Neuronal stem cell (in vitro differentiated cells): ENCODE data around the gene ARMCX5. TPM values are rescaled to one million over a fixed set of nuclear protein-coding genes. Genes with fewer than 3 reads are reported as not detected.

Experiments
- DNase-seq: peaks from one replicate; pipeline ENCODE4 v3.0.0-alpha.2; 2013; ENCODE audit warnings: low spot score
- H2AFZ ChIP-seq: one replicate; pipeline ENCODE4 v1.6.1; 2013; ENCODE audit warnings: mild to moderate bottlenecking, low read length, inconsistent platforms
- H2AK5ac ChIP-seq: 2 replicates; pipeline ENCODE4 v1.6.1; 2013; ENCODE audit warnings: low read depth, mild to moderate bottlenecking, inconsistent platforms, low read length, moderate library complexity, mixed read lengths
- H2BK120ac ChIP-seq: 2 replicates; pipeline ENCODE4 v1.6.1; 2013; ENCODE audit warnings: low read depth, mild to moderate bottlenecking, inconsistent platforms, low read length, moderate library complexity, mixed read lengths
- H2BK12ac ChIP-seq: one replicate; pipeline ENCODE4 v1.6.1; 2013; ENCODE audit warnings: low read length, inconsistent platforms
- H2BK15ac ChIP-seq: 2 replicates; pipeline ENCODE4 v1.6.1; 2013; ENCODE audit warnings: mild to moderate bottlenecking, low read length, inconsistent platforms, mixed read lengths
- H2BK5ac ChIP-seq: one replicate; pipeline ENCODE4 v1.6.1; 2013; ENCODE audit warnings: inconsistent platforms, mild to moderate bottlenecking, low read length, moderate library complexity
- H3K14ac ChIP-seq: one replicate; pipeline ENCODE4 v1.6.1; 2013; ENCODE audit warnings: low read length, inconsistent platforms
- H3K18ac ChIP-seq: 2 replicates; pipeline ENCODE4 v1.6.1; 2013; ENCODE audit warnings: low read length, inconsistent platforms
- H3K23ac ChIP-seq: 2 replicates; pipeline ENCODE4 v1.6.1; 2013; ENCODE audit warnings: low read depth, mild to moderate bottlenecking, mixed read lengths, low read length, inconsistent platforms; ENCODE audit not compliant: poor library complexity
- H3K27ac ChIP-seq: replicated peaks from 3 replicates; pipeline ENCODE4 v1.5.1; 2013; ENCODE audit warnings: low read length, inconsistent platforms
- H3K27me3 ChIP-seq, 3 experiments: 2 replicates each; pipeline ENCODE4 v1.6.1; 2013; ENCODE audit warnings: low read length in 3 of 3, mild to moderate bottlenecking in 2 of 3, inconsistent platforms in 1 of 3, low read depth in 1 of 3, mixed read lengths in 1 of 3, moderate library complexity in 1 of 3; ENCODE audit not compliant: control insufficient read depth in 3 of 3, insufficient read depth in 3 of 3
- H3K36me3 ChIP-seq, 2 donors: replicated peaks in 1 of 2; 2 replicates each; pipeline ENCODE4 v1.6.1; 2013; ENCODE audit warnings: low read length in 2 of 2; ENCODE audit not compliant: control insufficient read depth in 2 of 2, insufficient read depth in 2 of 2
- H3K4ac ChIP-seq: 2 replicates; pipeline ENCODE4 v1.6.1; 2013; ENCODE audit warnings: inconsistent platforms, mild to moderate bottlenecking, low read length, moderate library complexity
- H3K4me1 ChIP-seq, 2 donors: 1 replicate in 1 of 2; 2 replicates in 1 of 2; pipeline ENCODE4 v1.6.1; 2013; ENCODE audit warnings: low read length in 2 of 2, low read depth in 1 of 2; ENCODE audit not compliant: control insufficient read depth in 2 of 2, insufficient read depth in 1 of 2
- H3K4me2 ChIP-seq: one replicate; pipeline ENCODE4 v1.6.1; 2013; ENCODE audit warnings: mild to moderate bottlenecking, low read length, inconsistent platforms; ENCODE audit not compliant: insufficient read depth, poor library complexity, severe bottlenecking
- H3K4me3 ChIP-seq, 2 donors: 2 replicates each; pipeline ENCODE4 v1.5.1; 2013; ENCODE audit warnings: low read length in 2 of 2, mild to moderate bottlenecking in 2 of 2, inconsistent platforms in 1 of 2, moderate library complexity in 1 of 2
- H3K79me1 ChIP-seq: one replicate; pipeline ENCODE4 v1.6.1; 2013; ENCODE audit warnings: low read depth, mild to moderate bottlenecking, inconsistent platforms, low read length, moderate library complexity
- H3K9ac ChIP-seq: one replicate; pipeline ENCODE4 v1.6.1; 2013; ENCODE audit warnings: mild to moderate bottlenecking, low read depth, low read length, inconsistent platforms; ENCODE audit not compliant: poor library complexity
- H3K9me3 ChIP-seq, 2 donors: replicated peaks in 1 of 2; 2 replicates each; pipeline versions ENCODE3 to v1.6.1; 2013; ENCODE audit warnings: low read length in 2 of 2, mild to moderate bottlenecking in 2 of 2, inconsistent platforms in 1 of 2, low read depth in 1 of 2, mixed read lengths in 1 of 2, moderate library complexity in 1 of 2; ENCODE audit not compliant: control insufficient read depth in 2 of 2, insufficient read depth in 1 of 2
- H4K8ac ChIP-seq: one replicate; pipeline ENCODE4 v1.6.1; 2013; ENCODE audit warnings: low read depth, mild to moderate bottlenecking, inconsistent platforms, low read length, moderate library complexity
- H4K91ac ChIP-seq: one replicate; pipeline ENCODE4 v1.6.1; 2013; ENCODE audit warnings: low read length, low read depth, mild to moderate bottlenecking, inconsistent platforms; ENCODE audit not compliant: poor library complexity
- WGBS, 2 donors: extraction: QIAGEN DNeasy Blood & Tissue Kit; methylation state at CpG; one replicate each; pipeline ENCODE4 v1.1.7; 2013; ENCODE audit warnings: missing lambda C conversion rate in 2 of 2, mixed read lengths in 1 of 2; ENCODE audit not compliant: insufficient read length in 2 of 2, insufficient replicate concordance in 1 of 2; ENCODE audit errors: extremely low coverage in 2 of 2; 5-methylcytosine and 5-hydroxymethylcytosine counted together
- polyA plus RNA-seq, 2 experiments: library from polyadenylated mRNA; stranded (reverse); fragments of 200-250 nt; gene quantifications; one replicate each; pipeline ENCODE4 v1.2.3, GENCODE V29; 2013

The ARMCX5 gene
- polyA plus RNA-seq (2013, experiment 1 of 2) = 13.4 TPM
- 13.6 TPM for polyA plus RNA-seq (2013, experiment 2 of 2)

DNA sequence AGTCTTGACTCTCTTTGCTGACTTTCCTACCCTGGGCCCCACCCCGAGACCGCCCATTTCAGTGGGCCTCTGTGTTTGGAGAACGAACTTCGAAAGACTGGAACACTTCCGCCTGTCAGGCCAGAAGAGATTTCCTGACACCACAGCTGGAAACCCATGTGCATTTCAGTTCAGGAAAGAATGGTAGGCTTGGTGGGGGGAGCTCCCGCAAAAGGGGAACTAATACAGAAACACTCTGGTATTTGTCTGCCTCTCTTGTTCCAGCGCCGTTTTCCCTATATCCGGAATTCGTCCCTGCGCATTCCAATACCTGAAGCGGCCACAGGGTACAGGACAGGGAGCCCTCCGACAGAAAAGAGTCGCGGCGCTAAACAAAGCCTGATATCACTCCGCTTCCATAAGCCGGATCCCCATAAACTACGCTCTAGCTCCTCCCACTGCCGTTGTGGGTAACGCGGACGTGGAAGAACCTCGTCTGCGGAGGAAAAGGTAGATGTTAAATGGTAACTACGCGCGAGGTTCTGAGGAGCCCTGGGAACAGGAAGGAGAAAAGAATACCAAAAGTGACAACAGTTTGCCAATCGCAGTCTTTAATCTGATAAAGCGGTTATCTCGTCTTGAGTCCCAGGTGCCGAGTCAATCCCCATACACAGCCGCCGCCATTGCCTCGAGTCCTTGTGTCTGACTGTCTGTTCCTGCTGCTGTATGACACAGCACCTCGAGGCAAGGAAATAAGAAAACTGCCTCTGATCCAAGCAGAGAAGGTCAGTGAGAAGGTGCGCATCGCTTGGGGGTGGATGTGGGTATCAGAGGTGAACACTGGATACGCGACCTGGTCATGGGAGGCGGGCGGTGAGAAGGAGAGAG, at the start of gene ARMCX5:
Gene ARMCX5, plus strand, starts transcription at position 432 of the 867 bp plus-strand sequence. CDS start 2,627 bp downstream, outside the sequence.
- Histone ChIP-seq H3K9ac (peak within 1 kb of the TSS; percentile 75), H3K14ac (no peak within 1 kb of the TSS), H2BK12ac (no peak within 1 kb of the TSS), H3K18ac (peak within 1 kb of the TSS; percentile 48), H4K91ac (no peak within 1 kb of the TSS), H3K79me1 (peaks cover 6% of the 10 kb centered on the region), H2AFZ (peak within 1 kb of the TSS; percentile 86), H3K4me1 (peaks cover 0 to 2% of the 10 kb centered on the region in 2 donors), H2BK5ac (no peak within 1 kb of the TSS), H4K8ac (no peak within 1 kb of the TSS), H3K4me3 (peak within 1 kb of the TSS; percentile 91 to 94), H3K27ac (peak within 1 kb of the TSS; percentile 51), H3K23ac (no peak within 1 kb of the TSS), H2BK120ac (no peak within 1 kb of the TSS), H3K4me2 (peak within 1 kb of the TSS; percentile 45), H3K27me3 (no peaks in the 10 kb centered on the region), H3K4ac (no peak within 1 kb of the TSS), H2BK15ac (no peak within 1 kb of the TSS), H3K9me3 (no peaks in the 10 kb centered on the region), H2AK5ac (no peak within 1 kb of the TSS), H3K36me3 (peaks cover 9 to 28% of the 10 kb centered on the region in 2 donors)
- peak; percentile 72 for DNase-seq
- no CpG with 5 or more reads among the region's 42 CpGs for WGBS, 2 donors

DNA sequence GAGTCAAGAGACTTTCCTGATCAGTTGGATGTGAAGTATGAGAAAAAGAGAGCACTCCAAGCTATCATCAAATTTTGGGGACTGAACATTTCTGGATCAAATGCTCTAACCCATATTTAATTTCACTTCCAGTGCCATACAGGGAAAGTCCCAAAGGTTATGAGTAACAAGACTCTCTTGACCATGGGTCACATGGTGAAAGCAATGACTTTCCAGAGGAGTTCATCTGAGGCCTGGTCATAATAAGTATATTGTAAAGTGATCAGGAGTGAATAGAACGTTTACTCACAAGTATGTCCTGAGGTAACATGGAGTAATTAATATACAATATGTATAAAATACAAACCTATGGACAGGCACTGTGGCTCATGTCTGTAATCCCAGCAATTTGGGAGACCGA, 40.7 kb upstream of the ARMCX5 start:
- Histone ChIP-seq H2AK5ac (no peak overlapping the region), H3K79me1 (no peaks in the 10 kb centered on the region), H2AFZ (no peak overlapping the region), H4K8ac (no peak overlapping the region), H3K27ac (no peak overlapping the region), H3K4me3 (no peak overlapping the region), H4K91ac (no peak overlapping the region), H2BK12ac (no peak overlapping the region), H3K9ac (no peak overlapping the region), H3K4me1 (no peaks in the 10 kb centered on the region), H3K23ac (no peak overlapping the region), H2BK5ac (no peak overlapping the region), H2BK15ac (no peak overlapping the region), H3K4me2 (no peak overlapping the region), H2BK120ac (no peak overlapping the region), H3K4ac (no peak overlapping the region), H3K9me3 (no peaks in the 10 kb centered on the region), H3K18ac (no peak overlapping the region), H3K14ac (no peak overlapping the region), H3K36me3 (no peaks in the 10 kb centered on the region), H3K27me3 (no peaks in the 10 kb centered on the region)
- DNase-seq = no peak
- WGBS, 2 donors = no CpG with 5 or more reads among the region's 2 CpGs

DNA sequence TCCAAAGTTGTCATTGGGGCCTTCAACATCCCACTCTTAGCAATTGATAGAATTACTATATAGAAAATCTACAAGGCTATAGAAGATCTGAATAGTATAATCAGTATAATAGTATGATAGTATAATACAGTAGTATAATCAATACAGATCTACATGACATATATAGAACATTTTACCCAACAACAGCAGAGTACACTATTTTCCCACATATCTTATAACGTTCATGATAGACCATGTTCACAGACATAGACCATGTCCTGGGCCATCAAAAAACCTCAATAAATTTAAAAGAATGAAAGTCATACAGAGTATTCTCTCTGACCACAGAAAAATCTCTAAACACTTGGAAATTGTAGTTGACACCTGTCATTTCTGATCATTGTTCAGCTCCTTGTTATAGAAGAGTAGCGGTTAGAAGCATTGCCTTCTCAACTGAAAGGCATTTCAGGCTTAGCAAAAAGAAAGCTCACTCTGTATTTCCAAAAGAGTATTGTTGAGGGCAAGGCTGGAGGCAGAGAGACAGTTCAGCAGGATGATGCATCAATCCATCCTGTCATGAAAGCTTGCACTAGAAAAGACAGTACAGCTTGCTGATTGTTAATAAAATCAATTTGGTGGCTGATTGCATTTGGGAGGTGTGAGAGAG, 38.8 kb upstream of the ARMCX5 start:
- Histone ChIP-seq H3K4me3 (no peak overlapping the region), H2BK120ac (no peak overlapping the region), H3K23ac (no peak overlapping the region), H3K14ac (no peak overlapping the region), H2AFZ (no peak overlapping the region), H2BK12ac (no peak overlapping the region), H3K4ac (no peak overlapping the region), H3K36me3 (no peaks in the 10 kb centered on the region), H3K18ac (no peak overlapping the region), H3K4me1 (no peaks in the 10 kb centered on the region), H4K91ac (no peak overlapping the region), H2BK5ac (no peak overlapping the region), H2BK15ac (no peak overlapping the region), H4K8ac (no peak overlapping the region), H3K4me2 (no peak overlapping the region), H3K9me3 (no peaks in the 10 kb centered on the region), H3K27ac (no peak overlapping the region), H3K27me3 (no peaks in the 10 kb centered on the region), H3K79me1 (no peaks in the 10 kb centered on the region), H3K9ac (no peak overlapping the region), H2AK5ac (no peak overlapping the region)
- DNase-seq = no peak
- no CpG with 5 or more reads among the region's 2 CpGs for WGBS, 2 donors

DNA sequence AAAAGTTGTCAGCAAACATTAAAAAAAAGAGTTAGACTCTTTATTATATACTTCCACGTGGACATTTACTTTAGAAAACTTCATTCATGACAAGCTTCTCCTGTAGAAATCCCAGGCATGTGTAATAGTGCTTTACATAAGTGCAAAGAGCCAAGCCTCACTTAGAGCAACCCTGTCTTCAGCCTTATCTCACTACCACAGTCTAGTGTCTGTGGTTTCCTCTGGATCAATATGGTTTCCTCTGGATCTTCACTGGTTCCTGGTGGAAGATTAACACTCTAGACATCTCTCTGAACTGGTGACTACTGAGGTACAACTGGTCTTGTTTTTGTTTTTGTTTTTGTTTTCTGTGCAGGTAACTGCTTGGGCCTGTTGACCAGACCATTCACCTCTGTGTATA, 18.4 kb upstream of the ARMCX5 start:
- Histone ChIP-seq H3K18ac (no peak overlapping the region), H2BK15ac (no peak overlapping the region), H3K4me2 (no peak overlapping the region), H3K27ac (no peak overlapping the region), H3K9me3 (no peaks in the 10 kb centered on the region), H3K36me3 (no peaks in the 10 kb centered on the region), H3K27me3 (no peaks in the 10 kb centered on the region), H3K9ac (no peak overlapping the region), H4K91ac (no peak overlapping the region), H4K8ac (no peak overlapping the region), H3K14ac (no peak overlapping the region), H3K4me1 (no peaks in the 10 kb centered on the region), H2AFZ (no peak overlapping the region), H2BK12ac (no peak overlapping the region), H2AK5ac (no peak overlapping the region), H3K79me1 (no peaks in the 10 kb centered on the region), H2BK5ac (no peak overlapping the region), H3K4ac (no peak overlapping the region), H3K23ac (no peak overlapping the region), H3K4me3 (no peak overlapping the region), H2BK120ac (no peak overlapping the region)
- no CpG with 5 or more reads among the region's 1 CpG for WGBS, 2 donors
- DNase-seq = no peak
